HG03060 (cell line): ENCODE results near the gene TECPR2.

Source experiments
- ATAC-seq: cut with Tn5 transposase; IDR thresholded peaks from one replicate; pipeline ENCODE4 v1.9.1; 2021; ENCODE audit warnings: low read depth, moderate number of reproducible peaks; ENCODE audit not compliant: unreplicated experiment

The TECPR2 gene

GRCh38 chr14:102373110-102373509 is 10.4 kb downstream of the TECPR2 start:
- ATAC-seq: no peak

- ATAC-seq: no peak
Observed at GRCh38 chr14:102374264-102374663, 11.5 kb downstream of the TECPR2 start.

- no peak for ATAC-seq
Observed at GRCh38 chr14:102375119-102375518, 12.4 kb downstream of the TECPR2 start.

GRCh38 chr14:102377696-102378095 is 15.0 kb downstream of the TECPR2 start:
- no peak for ATAC-seq

- no peak for ATAC-seq
Observed at GRCh38 chr14:102378830-102379229, 16.1 kb downstream of the TECPR2 start.

- no peak for ATAC-seq
Observed at GRCh38 chr14:102387086-102387485, 24.3 kb downstream of the TECPR2 start.

GRCh38 chr14:102389246-102389645 is 26.5 kb downstream of the TECPR2 start:
- ATAC-seq: no peak

GRCh38 chr14:102390064-102390855 is 27.5 kb downstream of the TECPR2 start:
- no peak for ATAC-seq

GRCh38 chr14:102392506-102392905 is 29.8 kb downstream of the TECPR2 start:
- no peak for ATAC-seq

- no peak for ATAC-seq
Observed at GRCh38 chr14:102394717-102395375, 32.1 kb downstream of the TECPR2 start.

- no peak for ATAC-seq
Observed at GRCh38 chr14:102396521-102396920, 33.8 kb downstream of the TECPR2 start.

- no peak for ATAC-seq
Observed at GRCh38 chr14:102403028-102403427, 40.3 kb downstream of the TECPR2 start.

- ATAC-seq: no peak
Observed at GRCh38 chr14:102407258-102407657, 44.5 kb downstream of the TECPR2 start.

- no peak for ATAC-seq
Observed at GRCh38 chr14:102408724-102409123, 46.0 kb downstream of the TECPR2 start.

GRCh38 chr14:102415671-102416070 is 52.9 kb downstream of the TECPR2 start:
- no peak for ATAC-seq

- no peak for ATAC-seq
Observed at GRCh38 chr14:102417001-102417431, 54.3 kb downstream of the TECPR2 start.

GRCh38 chr14:102417646-102418045 is 54.9 kb downstream of the TECPR2 start:
- no peak for ATAC-seq

- no peak for ATAC-seq
Observed at GRCh38 chr14:102418169-102418852, 55.6 kb downstream of the TECPR2 start.

GRCh38 chr14:102418853-102419240 is 56.1 kb downstream of the TECPR2 start:
- no peak for ATAC-seq

GRCh38 chr14:102419276-102419675 is 56.5 kb downstream of the TECPR2 start:
- no peak for ATAC-seq

- ATAC-seq: no peak
Observed at GRCh38 chr14:102419716-102420115, 57.0 kb downstream of the TECPR2 start.
